OCI-LY3 (cell line): ENCODE data around the gene AATK.

ENCODE experiments used
- H2AFZ ChIP-seq: fragments of 200-600, 300-600 bp; shearing (Covaris generic); 2 replicates; pipeline ENCODE4 v1.6.0; 2014; ENCODE audit warnings: antibody characterized with exemption, low read depth, low read length
- H3K27ac ChIP-seq: fragments of 200-600, 300-600 bp; sonication (generic); 2 replicates; pipeline ENCODE4 v1.5.1; 2014; ENCODE audit warnings: mild to moderate bottlenecking, low read length, moderate library complexity, mixed read lengths
- H3K27me3 ChIP-seq: fragments of 200-600, 300-600 bp; sonication (generic); 2 replicates; pipeline ENCODE4 v1.6.1; 2014; ENCODE audit warnings: low read depth, low read length, mixed read lengths
- H3K36me3 ChIP-seq: fragments of 200-600, 300-600 bp; sonication (generic); replicated peaks from 2 replicates; pipeline ENCODE3; 2014; ENCODE audit warnings: low read depth, low read length, mixed read lengths
- H3K4me1 ChIP-seq: fragments of 300-600, 200-600 bp; sonication (generic); 2 replicates; pipeline ENCODE4 v1.6.1; 2014; ENCODE audit warnings: low read length, mixed read lengths
- H3K4me2 ChIP-seq: fragments of 200-600, 300-600 bp; sonication (generic); 2 replicates; pipeline ENCODE4 v1.6.1; 2014; ENCODE audit warnings: low read length, mixed read lengths
- H3K4me3 ChIP-seq: fragments of 300-600, 200-600 bp; sonication (generic); 2 replicates; pipeline ENCODE4 v1.5.1; 2014; ENCODE audit warnings: antibody characterized with exemption, mild to moderate bottlenecking, low read length, moderate library complexity
- H3K79me2 ChIP-seq: fragments of 300-600, 200-600 bp; shearing (Covaris generic); 2 replicates; pipeline ENCODE4 v1.6.1; 2014; ENCODE audit warnings: mild to moderate bottlenecking, low read length, mixed read lengths
- H3K9ac ChIP-seq: fragments of 300-600, 200-600 bp; shearing (Covaris generic); 2 replicates; pipeline ENCODE4 v1.6.0; 2014; ENCODE audit warnings: mild to moderate bottlenecking, low read length, moderate library complexity
- H3K9me3 ChIP-seq: fragments of 200-600, 300-600 bp; shearing (Covaris generic); 2 replicates; pipeline ENCODE4 v1.6.1; 2014; ENCODE audit warnings: low read length, mixed read lengths; ENCODE audit not compliant: insufficient read depth
- H4K20me1 ChIP-seq: fragments of 200-600, 300-600 bp; sonication (generic); 2 replicates; pipeline ENCODE4 v1.6.1; 2016; ENCODE audit warnings: low read length, mixed read lengths; ENCODE audit not compliant: insufficient read depth
- EZH2phosphoT487 ChIP-seq: fragments of 200-600 bp; shearing (Covaris generic); IDR thresholded peaks from 2 replicates; pipeline ENCODE4 v1.6.1; 2018; ENCODE audit warnings: antibody characterized with exemption, mixed run types, low read depth
- TF ChIP-seq, protein P1 (sequence below): fragments of 200-600, 300-600 bp; sonication (generic); IDR thresholded peaks from 2 replicates; pipeline ENCODE4 v1.5.1; 2014; ENCODE audit warnings: antibody characterized with exemption, low read length, low read depth

The AATK gene

DNA sequence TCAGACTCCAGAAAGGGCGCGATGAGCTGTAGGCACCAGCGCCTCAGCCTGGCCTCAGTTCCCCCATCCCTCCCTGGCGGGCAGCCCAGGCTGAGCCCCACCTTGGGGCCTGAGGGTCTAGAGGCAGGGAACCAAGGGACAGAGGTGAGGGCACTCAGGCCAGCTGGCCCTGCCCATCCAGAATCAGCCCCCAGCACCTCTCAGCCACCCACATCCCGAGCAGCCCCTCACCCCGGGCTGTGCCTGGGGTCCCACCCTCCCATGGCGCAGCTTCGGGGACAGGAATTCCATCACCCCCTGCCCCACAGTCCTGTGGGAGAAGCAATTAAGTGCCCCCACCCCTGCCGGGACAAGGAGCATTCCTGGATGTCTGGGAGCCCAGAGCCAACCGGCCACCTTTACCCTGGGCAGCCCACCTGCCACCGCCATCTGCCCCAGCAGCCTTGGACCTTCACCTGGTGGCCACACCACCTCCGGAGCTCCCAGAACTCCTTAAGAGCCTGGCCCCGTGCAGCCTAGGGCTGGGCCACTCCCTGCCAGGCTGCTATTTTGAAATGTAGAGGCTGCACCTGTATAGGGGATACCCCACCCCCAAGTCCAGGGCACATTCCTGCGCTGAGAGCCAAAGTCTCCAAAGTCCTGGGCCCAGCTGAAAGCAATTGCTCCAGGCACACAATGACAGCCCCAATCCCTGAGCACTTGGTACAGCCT lies 34.4 kb downstream of the AATK start:
- TF ChIP-seq EZH2phosphoT487, result no peak
- TF ChIP-seq, protein P1, sequence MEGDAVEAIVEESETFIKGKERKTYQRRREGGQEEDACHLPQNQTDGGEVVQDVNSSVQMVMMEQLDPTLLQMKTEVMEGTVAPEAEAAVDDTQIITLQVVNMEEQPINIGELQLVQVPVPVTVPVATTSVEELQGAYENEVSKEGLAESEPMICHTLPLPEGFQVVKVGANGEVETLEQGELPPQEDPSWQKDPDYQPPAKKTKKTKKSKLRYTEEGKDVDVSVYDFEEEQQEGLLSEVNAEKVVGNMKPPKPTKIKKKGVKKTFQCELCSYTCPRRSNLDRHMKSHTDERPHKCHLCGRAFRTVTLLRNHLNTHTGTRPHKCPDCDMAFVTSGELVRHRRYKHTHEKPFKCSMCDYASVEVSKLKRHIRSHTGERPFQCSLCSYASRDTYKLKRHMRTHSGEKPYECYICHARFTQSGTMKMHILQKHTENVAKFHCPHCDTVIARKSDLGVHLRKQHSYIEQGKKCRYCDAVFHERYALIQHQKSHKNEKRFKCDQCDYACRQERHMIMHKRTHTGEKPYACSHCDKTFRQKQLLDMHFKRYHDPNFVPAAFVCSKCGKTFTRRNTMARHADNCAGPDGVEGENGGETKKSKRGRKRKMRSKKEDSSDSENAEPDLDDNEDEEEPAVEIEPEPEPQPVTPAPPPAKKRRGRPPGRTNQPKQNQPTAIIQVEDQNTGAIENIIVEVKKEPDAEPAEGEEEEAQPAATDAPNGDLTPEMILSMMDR, result no peak
- Histone ChIP-seq H3K79me2 (no peaks in the 10 kb centered on the region), H3K9ac (no peak overlapping the region), H3K27ac (no peak overlapping the region), H3K4me2 (no peak overlapping the region), H2AFZ (no peak overlapping the region), H3K9me3 (no peaks in the 10 kb centered on the region), H3K27me3 (no peaks in the 10 kb centered on the region), H4K20me1 (no peaks in the 10 kb centered on the region), H3K4me1 (no peaks in the 10 kb centered on the region), H3K4me3 (no peak overlapping the region), H3K36me3 (no peaks in the 10 kb centered on the region)

DNA sequence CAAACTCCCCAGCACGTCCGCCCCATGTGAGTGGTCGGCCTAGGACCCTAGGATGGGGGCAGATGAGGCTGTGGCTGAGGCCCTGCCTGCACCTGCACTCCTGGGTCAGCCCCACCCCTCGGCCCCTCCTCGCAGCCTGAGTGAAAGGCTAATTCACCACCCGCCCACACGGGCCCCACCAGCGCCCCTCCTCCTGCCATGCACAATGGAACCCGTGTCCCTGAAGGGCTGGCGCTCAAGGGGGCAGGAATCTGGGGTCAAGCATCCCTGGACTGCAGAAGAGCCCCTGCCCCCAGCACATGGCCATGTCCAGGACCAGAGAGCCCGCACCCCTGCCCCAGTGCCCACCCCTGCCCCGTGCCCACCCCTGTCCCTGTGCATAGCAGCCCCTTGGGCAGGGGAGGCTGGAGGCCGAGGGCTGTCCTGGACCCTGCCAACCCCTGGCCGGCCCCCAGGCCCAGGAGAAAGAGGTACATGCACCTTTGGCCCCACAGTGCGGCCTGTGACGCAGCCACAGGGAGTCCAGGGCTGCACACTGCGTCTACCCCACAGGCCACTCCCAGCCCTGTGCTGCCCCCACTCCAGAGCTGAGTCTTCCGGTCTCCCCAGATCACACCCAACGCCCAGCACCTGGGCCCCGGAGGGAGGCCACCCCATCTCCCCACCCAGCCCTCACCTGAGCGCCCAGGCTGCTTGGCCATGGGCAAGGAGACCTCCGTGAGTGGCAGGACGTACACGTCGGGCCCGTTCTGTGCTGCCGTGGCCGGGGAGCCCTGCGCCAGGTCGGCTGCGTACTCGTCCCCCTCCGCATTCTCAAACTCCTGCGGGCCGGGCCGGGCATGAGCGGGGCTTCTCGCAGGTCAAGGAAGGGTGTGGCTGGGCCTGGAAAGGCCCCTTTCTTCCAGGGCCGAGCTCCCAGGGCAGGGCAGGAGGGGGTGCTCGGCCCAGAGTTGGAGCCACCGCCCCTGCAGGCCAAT lies 35.3 kb downstream of the AATK start:
- Histone ChIP-seq H3K4me1 (no peaks in the 10 kb centered on the region), H3K4me2 (no peak overlapping the region)

DNA sequence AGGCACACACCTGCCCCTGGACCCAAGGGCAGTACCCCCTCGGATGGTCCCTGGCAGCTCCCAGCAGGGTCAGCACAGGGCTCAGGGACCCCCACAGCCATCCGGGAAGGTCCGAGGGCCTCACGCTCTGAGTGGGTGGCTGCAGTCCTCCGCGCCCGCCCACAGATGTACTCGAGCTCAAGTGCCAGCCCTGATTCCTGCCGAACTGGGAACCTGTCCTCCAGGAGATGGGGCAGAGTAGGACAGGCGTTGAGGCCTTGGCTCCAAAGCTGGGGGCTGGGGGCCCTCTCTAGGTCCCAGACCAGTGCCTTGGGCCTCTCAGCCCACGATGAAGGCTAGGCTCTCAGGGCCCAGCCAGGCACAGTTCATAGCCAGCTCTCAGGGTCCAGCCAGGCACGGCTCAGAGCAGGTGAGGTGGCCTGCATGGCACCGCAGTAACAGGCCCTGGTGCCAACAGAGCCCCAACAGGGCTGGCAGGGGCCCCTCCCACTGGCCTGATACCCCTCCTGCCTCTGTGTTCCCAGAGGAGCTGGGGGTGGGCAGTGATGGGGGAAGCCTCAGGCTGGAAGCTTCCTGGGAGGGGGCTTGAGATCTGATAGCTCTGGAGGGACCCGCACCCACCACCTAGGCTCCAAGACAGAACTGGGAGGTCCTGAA lies 36.2 kb downstream of the AATK start:
- H3K4me2 ChIP-seq, result no peak overlapping the region
- H3K4me1 ChIP-seq, result no peaks in the 10 kb centered on the region
- no peak overlapping the region for H3K4me3 ChIP-seq
- H3K27ac ChIP-seq, result no peak overlapping the region
- H4K20me1 ChIP-seq, result no peaks in the 10 kb centered on the region
- H3K9me3 ChIP-seq, result no peaks in the 10 kb centered on the region
- H3K79me2 ChIP-seq, result no peaks in the 10 kb centered on the region
- TF ChIP-seq EZH2phosphoT487, result no peak
- TF ChIP-seq, protein P1, result no peak
- no peaks in the 10 kb centered on the region for H3K27me3 ChIP-seq
- H3K36me3 ChIP-seq, result no peaks in the 10 kb centered on the region
- no peak overlapping the region for H2AFZ ChIP-seq
- H3K9ac ChIP-seq, result no peak overlapping the region

More for the DNA sequence above, 35.3 kb downstream of the AATK start:
- no peaks in the 10 kb centered on the region for H3K36me3 ChIP-seq
- H3K9me3 ChIP-seq, result no peaks in the 10 kb centered on the region
- H3K79me2 ChIP-seq, result no peaks in the 10 kb centered on the region
- no peak overlapping the region for H2AFZ ChIP-seq
- no peak overlapping the region for H3K27ac ChIP-seq
- no peak for TF ChIP-seq EZH2phosphoT487
- TF ChIP-seq, protein P1, result no peak
- H3K27me3 ChIP-seq, result no peaks in the 10 kb centered on the region
- no peaks in the 10 kb centered on the region for H4K20me1 ChIP-seq
- no peak overlapping the region for H3K4me3 ChIP-seq
- no peak overlapping the region for H3K9ac ChIP-seq

DNA sequence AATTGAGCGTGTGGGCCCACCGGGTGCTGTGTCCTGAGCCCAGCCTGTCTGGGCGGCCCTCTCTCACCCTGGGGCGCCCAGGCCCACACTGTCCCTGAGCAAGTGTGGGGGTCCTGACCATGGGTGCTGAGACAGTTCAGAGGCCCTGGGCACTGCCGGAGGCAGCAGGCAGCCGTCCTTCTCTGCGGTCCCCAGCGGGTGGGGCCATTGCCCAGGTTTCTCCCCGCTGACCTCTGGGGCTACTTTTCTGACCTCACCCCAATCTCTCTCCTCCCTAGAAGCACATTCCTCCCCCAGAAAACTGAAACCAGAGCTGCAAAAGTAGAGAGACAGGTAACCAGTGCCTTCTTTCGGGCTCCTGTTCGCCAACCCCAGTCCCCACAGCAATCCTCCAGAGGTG lies 36.7 kb downstream of the AATK start:
- Histone ChIP-seq H3K4me1 (no peaks in the 10 kb centered on the region), H2AFZ (no peak overlapping the region), H4K20me1 (no peaks in the 10 kb centered on the region), H3K27ac (no peak overlapping the region), H3K9ac (no peak overlapping the region), H3K36me3 (no peaks in the 10 kb centered on the region), H3K27me3 (no peaks in the 10 kb centered on the region), H3K9me3 (no peaks in the 10 kb centered on the region), H3K79me2 (no peaks in the 10 kb centered on the region), H3K4me3 (no peak overlapping the region), H3K4me2 (no peak overlapping the region)
- TF ChIP-seq EZH2phosphoT487, result no peak
- TF ChIP-seq, protein P1, result peak; percentile 22; the same call in 1 of the 2 replicates
